Articular chondrocyte of knee joint (primary cell): ENCODE results near the gene L3MBTL4. TPM values are rescaled to one million over a fixed set of nuclear protein-coding genes. Genes with fewer than 3 reads are reported as not detected.

Experiments used
- small RNA-seq: library from RNA; depleted of rRNA; stranded (forward); fragments of <200 nt; gene quantifications from one replicate; pipeline ENCODE3, GENCODE V24; 2012
- total RNA-seq: library from RNA; depleted of rRNA; stranded (reverse); fragments of >200 nt; gene quantifications from 2 replicates; pipeline ENCODE4 v1.2.3, GENCODE V29; 2012

The L3MBTL4 gene
- total RNA-seq = 1.7 and 2.9 TPM in 2 replicates

GRCh38 chr18:6414723-6415417 lies at the start of gene L3MBTL4:
L3MBTL4 (minus strand) TSS chr18:6414911; CDS start chr18:6311625, 103,286 bp downstream.

Small RNA genes lying within 50 kb of the gene (small RNA-seq; reads per million reads assigned to genes)
- not detected for gene RNU5F-3P
- gene RNU6-349P = not detected
